HFFc6 (cell line): ENCODE results near the gene EFHC1. TPM values are rescaled to one million over a fixed set of nuclear protein-coding genes. Genes with fewer than 3 reads are reported as not detected.

ENCODE experiments used
- DNase-seq: peaks from one replicate; pipeline ENCODE4 v3.0.0-alpha.2; 2018
- H3K27ac Mint-ChIP-seq: 2 replicates; pipeline ENCODE4 v1.8.0; 2020; ENCODE audit warnings: mild to moderate bottlenecking, mixed read lengths
- H3K27me3 Mint-ChIP-seq: 2 replicates; pipeline ENCODE4 v1.8.0; 2021; ENCODE audit warnings: mild to moderate bottlenecking, moderate library complexity, mixed read lengths; ENCODE audit not compliant: insufficient read depth
- H3K36me3 Mint-ChIP-seq: 2 replicates; pipeline ENCODE4 v1.8.0; 2021; ENCODE audit warnings: low read depth, mixed read lengths
- H3K4me1 Mint-ChIP-seq: 2 replicates; pipeline ENCODE4 v1.8.0; 2020; ENCODE audit warnings: low read depth, mixed read lengths
- H3K4me3 Mint-ChIP-seq: 2 replicates; pipeline ENCODE4 v1.8.0; 2020; ENCODE audit warnings: mild to moderate bottlenecking, moderate library complexity, mixed read lengths
- H3K9me3 Mint-ChIP-seq: 2 replicates; pipeline ENCODE4 v1.8.0; 2020; ENCODE audit warnings: mild to moderate bottlenecking, mixed read lengths
- CTCF ChIP-seq: fragments of 200-600 bp; sonication (generic); IDR thresholded peaks from 2 replicates; pipeline ENCODE4 v1.5.0; 2021; ENCODE audit warnings: antibody characterized with exemption, mild to moderate bottlenecking
- total RNA-seq, 6 experiments: library from RNA; stranded (reverse); fragmentation: NEBNext Ultra II Directional; extraction: Animal tissue kit (Norgen Biotek cat#: 25700); gene quantifications; 2 replicates in 1 of 6; 3 replicates in 5 of 6; pipeline ENCODE4 v1.2.3, GENCODE V29; 2021

The EFHC1 gene
- total RNA-seq, 6 experiments from 2014 or later: 10.0 to 17.3 (median 13.8) TPM

GRCh38 chr6:52392944-52393343 lies 27.2 kb upstream of the EFHC1 start:
- DNase-seq: peak; percentile 82
- Mint-ChIP-seq H3K4me3 (no peak overlapping the region), H3K27me3 (0 out of 2 replicates have a peak, but pooled peaks cover 5% of the 10 kb centered on the region), H3K9me3 (no peaks in the 10 kb centered on the region), H3K36me3 (peaks cover 5% of the 10 kb centered on the region; the same call in 1 of the 2 replicates), H3K4me1 (peaks cover 65% of the 10 kb centered on the region), H3K27ac (peak overlapping the region; percentile 66)
- no peak for TF ChIP-seq CTCF

GRCh38 chr6:52393780-52394179 lies 26.4 kb upstream of the EFHC1 start:
- H3K4me1 Mint-ChIP-seq: peaks cover 63% of the 10 kb centered on the region
- no peak for DNase-seq
- no peak overlapping the region for H3K4me3 Mint-ChIP-seq
- peaks cover 5% of the 10 kb centered on the region; the same call in 1 of the 2 replicates for H3K27me3 Mint-ChIP-seq
- TF ChIP-seq CTCF: no peak
- H3K27ac Mint-ChIP-seq: no peak overlapping the region
- peaks cover 5% of the 10 kb centered on the region; the same call in 1 of the 2 replicates for H3K36me3 Mint-ChIP-seq
- H3K9me3 Mint-ChIP-seq: no peaks in the 10 kb centered on the region

GRCh38 chr6:52394251-52394666 lies 25.9 kb upstream of the EFHC1 start:
- Mint-ChIP-seq H3K4me1 (peaks cover 62% of the 10 kb centered on the region), H3K9me3 (no peaks in the 10 kb centered on the region), H3K36me3 (peaks cover 5% of the 10 kb centered on the region; the same call in 1 of the 2 replicates), H3K27ac (no peak overlapping the region), H3K4me3 (no peak overlapping the region), H3K27me3 (peaks cover 5% of the 10 kb centered on the region; the same call in 1 of the 2 replicates)
- DNase-seq: no peak
- no peak for TF ChIP-seq CTCF

GRCh38 chr6:52395969-52396368 lies 24.2 kb upstream of the EFHC1 start:
- DNase-seq: no peak
- peaks cover 55% of the 10 kb centered on the region for H3K4me1 Mint-ChIP-seq
- peaks cover 5% of the 10 kb centered on the region; the same call in 1 of the 2 replicates for H3K27me3 Mint-ChIP-seq
- no peak overlapping the region for H3K4me3 Mint-ChIP-seq
- peaks cover 5% of the 10 kb centered on the region; the same call in 1 of the 2 replicates for H3K36me3 Mint-ChIP-seq
- no peak overlapping the region for H3K27ac Mint-ChIP-seq
- H3K9me3 Mint-ChIP-seq: no peaks in the 10 kb centered on the region
- TF ChIP-seq CTCF: no peak

- Mint-ChIP-seq H3K9me3 (no peaks in the 10 kb centered on the region), H3K36me3 (no peaks in the 10 kb centered on the region), H3K4me3 (no peak overlapping the region; the same call in 1 of the 2 replicates), H3K27me3 (no peaks in the 10 kb centered on the region; the same call in 1 of the 2 replicates), H3K4me1 (peaks cover 26% of the 10 kb centered on the region), H3K27ac (peak overlapping the region; percentile 33; the same call in 1 of the 2 replicates)
- peak; percentile 49 for DNase-seq
- peak; percentile 90 for TF ChIP-seq CTCF
Measured at GRCh38 chr6:52399511-52400312, 20.4 kb upstream of the EFHC1 start.
